Psoas muscle (tissue), 8 donors: Measurements from ENCODE around the gene ZNF497. TPM values are rescaled to one million over a fixed set of nuclear protein-coding genes. Genes with fewer than 3 reads are reported as not detected.

Source experiments
- ATAC-seq, 4 donors: fragments of 200-7000 bp; cut with Tn5 transposase; one replicate each; pipeline ENCODE4 v1.9.1; 2020; ENCODE audit warnings: moderate library complexity in 3 of 4, mild to moderate bottlenecking in 2 of 4
- DNase-seq, 2 donors: peaks; one replicate each; pipeline ENCODE4 v3.0.0-alpha.2; 2020
- H3K27ac ChIP-seq: fragments of 200-600 bp; one replicate; pipeline ENCODE4 v1.8.0; 2022
- H3K27me3 ChIP-seq, 3 donors: fragments of 200-600 bp in 1 of 3; one replicate each; pipeline versions ENCODE4 v1.6.1 to v1.8.0; 2013 to 2022; ENCODE audit warnings: low read length in 2 of 3, mild to moderate bottlenecking in 2 of 3, moderate library complexity in 1 of 3; ENCODE audit not compliant: insufficient read depth in 3 of 3
- H3K36me3 ChIP-seq, 2 donors: fragments of 200-600 bp in 1 of 2; one replicate each; pipeline versions ENCODE4 v1.6.1 to v1.8.0; 2013 to 2022; ENCODE audit warnings: low read depth in 1 of 2, mild to moderate bottlenecking in 1 of 2, moderate library complexity in 1 of 2; ENCODE audit not compliant: insufficient read depth in 1 of 2
- H3K4me1 ChIP-seq: fragments of 200-600 bp; one replicate; pipeline ENCODE4 v1.8.0; 2022
- H3K4me3 ChIP-seq: fragments of 200-600 bp; one replicate; pipeline ENCODE4 v1.8.0; 2022; ENCODE audit warnings: mild to moderate bottlenecking
- H3K9me3 ChIP-seq: fragments of 200-600 bp; one replicate; pipeline ENCODE4 v1.8.0; 2022
- CTCF ChIP-seq: fragments of 200-600 bp; IDR thresholded peaks from one replicate; pipeline ENCODE4 v1.8.0; 2022; ENCODE audit warnings: antibody characterized with exemption
- WGBS, 3 donors: extraction: QIAGEN DNeasy Blood & Tissue Kit; methylation state at CpG; one replicate each; pipeline versions ENCODE4 v1.1.6 to v1.1.7; 2013; 5-methylcytosine and 5-hydroxymethylcytosine counted together
- intact Hi-C, 2 donors: fragments of 100-400 bp; cut with DNase I; formaldehyde crosslinking; loops; one replicate each; pipeline versions ENCODE4 v1.11.0 to v1.14.2; 2022
- polyA plus RNA-seq, 3 donors: library from polyadenylated mRNA; stranded (reverse); fragments of 200-250 nt; gene quantifications; one replicate each; pipeline ENCODE4 v1.2.3, GENCODE V29; 2013
- total RNA-seq, 4 donors: library from RNA; stranded (reverse); fragmentation: NEBNext Ultra II Directional in 2 of 4; extraction: Animal tissue kit (Norgen Biotek cat#: 25700) in 2 of 4; gene quantifications; one replicate each; pipeline versions ENCODE4 v1.2.1 to v1.2.4, GENCODE V29; 2021 to 2023
- donor health status: healthy with polysubstance abuse.
- donor health status: DM: no; HTN: no; CAD: no; lungs with moderate emphysema.
- donor health status: Bipolar disorder and iron deficiency.
- donor health status: healthy.
- donor health status: DM: yes; HTN: yes; CAD: no.
- donor health status: DM: no; HTN: no; CAD: no.
- donor health status: DM: no; HTN: no; CAD: no.
- donor health status: DM: yes; HTN: yes; CAD: no.

Gene ZNF497
- total and polyA plus RNA-seq, 7 donors, result 0.08 to 0.43 (median 0.25) TPM

GRCh38 chr19:58335630-58336029 is 26.9 kb downstream of the ZNF497 start:
- no peak overlapping the region for H3K27ac ChIP-seq
- no peak for DNase-seq
- H3K4me3 ChIP-seq, result no peak overlapping the region
- no peak for TF ChIP-seq CTCF
- no peaks in the 10 kb centered on the region for H3K9me3 ChIP-seq
- 80 to 82% (median 81%) methylated on average over 3 of the region's 3 CpGs for WGBS, 3 donors
- no peaks in the 10 kb centered on the region for H3K27me3 ChIP-seq
- H3K4me1 ChIP-seq, result no peaks in the 10 kb centered on the region
- peaks cover 9 to 53% of the 10 kb centered on the region in 2 donors for H3K36me3 ChIP-seq
- intact Hi-C loops, result no loop called here
- no peak for ATAC-seq

- Histone ChIP-seq H3K27ac (no peak overlapping the region), H3K4me1 (no peaks in the 10 kb centered on the region), H3K27me3 (no peaks in the 10 kb centered on the region), H3K36me3 (peaks cover 9 to 47% of the 10 kb centered on the region in 2 donors), H3K4me3 (no peak overlapping the region), H3K9me3 (no peaks in the 10 kb centered on the region)
- DNase-seq (no peak), ATAC-seq (no peak)
- intact Hi-C loops, result no loop called here
- TF ChIP-seq CTCF, result no peak
- 92 to 94% (median 94%) methylated on average over 19 of the region's 19 CpGs for WGBS, 3 donors
Observed at GRCh38 chr19:58334691-58335249, 27.8 kb downstream of the ZNF497 start.

- Histone ChIP-seq H3K27me3 (no peaks in the 10 kb centered on the region), H3K9me3 (no peaks in the 10 kb centered on the region), H3K36me3 (peaks cover 9 to 27% of the 10 kb centered on the region in 2 donors), H3K4me1 (peaks cover 14% of the 10 kb centered on the region), H3K4me3 (no peak overlapping the region), H3K27ac (no peak overlapping the region)
- no peak for TF ChIP-seq CTCF
- intact Hi-C loops, result no loop called here
- WGBS, 3 donors, result 85 to 93% (median 86%) methylated on average over 1 of the region's 1 CpG
- no peak for ATAC-seq
- no peak for DNase-seq
Observed at GRCh38 chr19:58332697-58333096, 29.9 kb downstream of the ZNF497 start.

GRCh38 chr19:58330458-58330857 is 32.1 kb downstream of the ZNF497 start:
- no peaks in the 10 kb centered on the region for H3K9me3 ChIP-seq
- 50 to 58% (median 58%) methylated on average over 4 of the region's 4 CpGs for WGBS, 3 donors
- no peak for ATAC-seq
- no peak for DNase-seq
- no peak for TF ChIP-seq CTCF
- H3K27me3 ChIP-seq, result no peaks in the 10 kb centered on the region
- H3K4me1 ChIP-seq, result peaks cover 20% of the 10 kb centered on the region
- H3K36me3 ChIP-seq, result peaks cover 4 to 10% of the 10 kb centered on the region in 2 donors
- H3K27ac ChIP-seq, result no peak overlapping the region
- intact Hi-C loops, result no loop called here
- H3K4me3 ChIP-seq, result no peak overlapping the region

- ATAC-seq (no peak), DNase-seq (no peak)
- 53 to 60% (median 57%) methylated on average over 10 of the region's 10 CpGs for WGBS, 3 donors
- Histone ChIP-seq H3K36me3 (peaks cover 0 to 4% of the 10 kb centered on the region in 2 donors), H3K4me3 (no peak overlapping the region), H3K9me3 (no peaks in the 10 kb centered on the region), H3K27me3 (no peaks in the 10 kb centered on the region), H3K4me1 (peaks cover 24% of the 10 kb centered on the region), H3K27ac (no peak overlapping the region)
- intact Hi-C loops, result loop anchor here (5.0 kb wide), 2 partner anchors 33 to 123 kb away; partner anchors contain the start of genes ZNF324B (in 1 of the 2) and ZNF497 (in 1 of the 2)
- TF ChIP-seq CTCF, result no peak
Observed at GRCh38 chr19:58328999-58329398, 33.6 kb downstream of the ZNF497 start.
